SK-N-SH (cell line): Measurements from ENCODE around the gene PRKCG. TPM values are rescaled to one million over a fixed set of nuclear protein-coding genes. Genes with fewer than 3 reads are reported as not detected.

Experiments used
- CTCF ChIA-PET: fragments of 300-600, 350-600 bp; formaldehyde crosslinking; extraction: SDS; loops from one replicate; lab custom pipeline; 2021; lab: Yijun Ruan, JAX
- POLR2A ChIA-PET: fragments of 350-600 bp; sonication (Branson Sonifier 250); formaldehyde crosslinking; extraction: SDS; loops from one replicate; lab custom pipeline; 2020; ENCODE audit warnings: antibody characterized with exemption, inconsistent platforms; lab: Yijun Ruan, JAX
- DNase-seq: peaks from one replicate; pipeline ENCODE4 v3.0.0; 2012
- H2AFZ ChIP-seq: fragments of 200-600 bp; sonication (generic); 2 replicates; pipeline ENCODE4 v1.8.1; 2016; ENCODE audit warnings: antibody characterized with exemption, mild to moderate bottlenecking, low read depth
- H3F3A ChIP-seq: fragments of 200-600 bp; sonication (generic); replicated peaks from 2 replicates; pipeline ENCODE3; 2016; ENCODE audit warnings: antibody characterized with exemption, mild to moderate bottlenecking; ENCODE audit not compliant: insufficient read depth
- H3K27ac ChIP-seq, 2 experiments: fragments of 200-500 bp in 1 of 2; fragments of 200-600 bp in 1 of 2; sonication (Bioruptor generic) in 1 of 2; sonication (generic), shearing (Covaris generic) in 1 of 2; 2 replicates each; pipeline versions ENCODE4 v1.5.1 to v1.6.1; 2014 to 2016; ENCODE audit warnings: low read depth in 2 of 2, inconsistent platforms in 1 of 2, low read length in 1 of 2, mild to moderate bottlenecking in 1 of 2, mixed read lengths in 1 of 2
- H3K27me3 ChIP-seq: fragments of 200-600 bp; sonication (generic), shearing (Covaris generic); 2 replicates; pipeline ENCODE4 v1.6.1; 2016; ENCODE audit warnings: mixed run types; ENCODE audit not compliant: insufficient read depth
- H3K36me3 ChIP-seq, 2 experiments: fragments of 200-500 bp in 1 of 2; fragments of 200-600 bp in 1 of 2; sonication (Bioruptor generic) in 1 of 2; sonication (generic) in 1 of 2; replicated peaks in 1 of 2; 2 replicates each; pipeline versions ENCODE3 to v1.5.1; 2014 to 2016; ENCODE audit warnings: low read length in 1 of 2, mild to moderate bottlenecking in 1 of 2; ENCODE audit not compliant: insufficient read depth in 2 of 2, control insufficient read depth in 1 of 2
- H3K4me1 ChIP-seq, 2 experiments: fragments of 200-500 bp in 1 of 2; fragments of 200-600 bp in 1 of 2; sonication (Bioruptor generic) in 1 of 2; sonication (generic), shearing (Covaris generic) in 1 of 2; 2 replicates each; pipeline versions ENCODE4 v1.5.1 to v1.6.1; 2014 to 2016; ENCODE audit warnings: low read depth in 1 of 2, low read length in 1 of 2, mixed run types in 1 of 2; ENCODE audit not compliant: insufficient read depth in 2 of 2, control insufficient read depth in 1 of 2
- H3K4me2 ChIP-seq: fragments of 200-600 bp; sonication (generic), shearing (Covaris generic); 2 replicates; pipeline ENCODE4 v1.6.1; 2017; ENCODE audit warnings: mixed run types
- H3K4me3 ChIP-seq, 2 experiments: fragments of 200-500 bp in 1 of 2; fragments of 200-600 bp in 1 of 2; sonication (Bioruptor generic) in 1 of 2; sonication (generic), shearing (Covaris generic) in 1 of 2; 2 replicates each; pipeline versions ENCODE4 v1.5.1 to v1.8.1; 2014 to 2016; ENCODE audit warnings: low read depth in 2 of 2, inconsistent platforms in 1 of 2, low read length in 1 of 2, mild to moderate bottlenecking in 1 of 2, mixed read lengths in 1 of 2, moderate library complexity in 1 of 2
- H3K79me2 ChIP-seq: fragments of 200-600 bp; sonication (generic); 2 replicates; pipeline ENCODE4 v1.8.1; 2017; ENCODE audit warnings: mild to moderate bottlenecking; ENCODE audit not compliant: insufficient read depth
- H3K9ac ChIP-seq: fragments of 200-600 bp; sonication (generic); 2 replicates; pipeline ENCODE4 v1.6.1; 2017; ENCODE audit warnings: mixed run types
- H3K9me2 ChIP-seq: fragments of 200-600 bp; sonication (generic); 2 replicates; pipeline ENCODE4 v1.6.1; 2017; ENCODE audit warnings: mixed run types
- H3K9me3 ChIP-seq: fragments of 200-600 bp; sonication (generic); 2 replicates; pipeline ENCODE4 v1.6.1; 2017; ENCODE audit warnings: mixed run types, mild to moderate bottlenecking, moderate library complexity
- H4K20me1 ChIP-seq: fragments of 200-600 bp; sonication (generic); 2 replicates; pipeline ENCODE4 v1.6.1; 2017; ENCODE audit warnings: mild to moderate bottlenecking, mixed run types; ENCODE audit not compliant: insufficient read depth
- FOSL2 ChIP-seq: IDR thresholded peaks from 2 replicates; pipeline ENCODE4 v1.4.0; 2012; ENCODE audit warnings: low read depth, mild to moderate bottlenecking, moderate library complexity, borderline replicate concordance
- GABPA ChIP-seq: IDR thresholded peaks from 2 replicates; pipeline ENCODE4 v1.4.0; 2012; ENCODE audit warnings: low read depth, mild to moderate bottlenecking
- MEF2A ChIP-seq: IDR thresholded peaks from 2 replicates; pipeline ENCODE4 v1.4.0; 2012; ENCODE audit warnings: low read depth, borderline replicate concordance
- NRF1 ChIP-seq: IDR thresholded peaks from 2 replicates; pipeline ENCODE4 v1.6.1; 2012; ENCODE audit warnings: low read depth, mild to moderate bottlenecking, low read length
- POLR2AphosphoS5 ChIP-seq: IDR thresholded peaks from 2 replicates; pipeline ENCODE4 v1.6.1; 2012; ENCODE audit warnings: low read depth, low read length
- RCOR1 ChIP-seq: fragments of 150-350 bp; IDR thresholded peaks from 2 replicates; pipeline ENCODE4 v1.6.1; 2017; ENCODE audit warnings: antibody characterized with exemption, low read length
- SIN3A ChIP-seq: IDR thresholded peaks from 2 replicates; pipeline ENCODE4 v1.6.1; 2012; ENCODE audit warnings: low read depth, mild to moderate bottlenecking, low read length, moderate library complexity, borderline replicate concordance
- TAF1 ChIP-seq: IDR thresholded peaks from 2 replicates; pipeline ENCODE4 v1.6.1; 2012; ENCODE audit warnings: low read depth, mild to moderate bottlenecking, low read length, moderate library complexity, borderline replicate concordance
- TEAD4 ChIP-seq: IDR thresholded peaks from 2 replicates; pipeline ENCODE4 v1.4.0; 2012; ENCODE audit warnings: mild to moderate bottlenecking, borderline replicate concordance; ENCODE audit not compliant: insufficient read depth
- YY1 ChIP-seq: IDR thresholded peaks from 2 replicates; pipeline ENCODE4 v1.4.0; 2012; ENCODE audit warnings: low read depth, mild to moderate bottlenecking
- WGBS: methylation state at CpG from one replicate; pipeline ENCODE4 v1.1.6; 2017; ENCODE audit warnings: low lambda C conversion rate; 5-methylcytosine and 5-hydroxymethylcytosine counted together
- polyA plus RNA-seq, 3 experiments: library from polyadenylated mRNA; depleted of rRNA; stranded (reverse); fragments of >200 nt; gene quantifications; 2 replicates each; pipeline ENCODE4 v1.2.3, GENCODE V29; 2012
- TF ChIP-seq, protein P1 (sequence below): fragments of 150-350 bp; IDR thresholded peaks from 2 replicates; pipeline ENCODE4 v1.6.1; 2017; ENCODE audit warnings: antibody characterized with exemption, low read length, low read depth, borderline replicate concordance
- TF ChIP-seq, protein P2 (sequence below): IDR thresholded peaks from 2 replicates; pipeline ENCODE4 v1.6.1; 2012; ENCODE audit warnings: mild to moderate bottlenecking, low read depth, low read length, moderate library complexity
- TF ChIP-seq, protein P3 (sequence below): fragments of 150-350 bp; IDR thresholded peaks from 2 replicates; pipeline ENCODE4 v1.6.1; 2016; ENCODE audit warnings: mild to moderate bottlenecking, low read depth, low read length
- TF ChIP-seq, protein P4 (sequence below): IDR thresholded peaks from 2 replicates; pipeline ENCODE4; 2012

The PRKCG gene
- polyA plus RNA-seq, 1 of the 3 experiments (the other 2 are of a cell fraction), result 0.08 TPM

DNA sequence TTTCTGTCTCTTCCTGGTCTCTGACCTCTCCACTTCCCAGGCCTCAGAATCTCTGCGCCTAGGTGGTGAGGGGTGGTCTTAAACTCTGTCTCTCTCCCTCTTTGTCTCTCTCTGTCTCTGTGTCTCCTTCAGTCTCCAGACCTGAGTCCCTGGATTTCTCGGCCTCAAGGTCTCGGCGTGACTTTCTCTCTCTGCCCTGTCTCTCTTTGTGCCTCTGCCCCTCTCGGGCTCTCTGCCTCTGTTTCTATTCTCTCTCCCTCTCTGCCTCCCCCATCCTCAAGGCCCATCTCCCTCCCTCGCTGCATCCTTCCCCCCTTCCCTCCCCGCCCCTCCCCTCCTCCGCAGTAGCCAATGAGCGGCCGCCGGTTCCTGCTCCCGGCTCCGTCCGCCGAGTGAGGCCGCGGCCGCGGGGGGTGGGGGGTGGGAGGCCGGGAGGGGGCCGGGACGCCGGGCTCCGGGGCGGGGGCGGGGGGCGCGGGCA, 27.0 kb downstream of the PRKCG start, which contains the start of gene CACNG7:
Gene CACNG7, plus strand, starts transcription at position 344 of the 481 bp plus-strand sequence. CDS start 3,554 bp downstream, outside the sequence.
- under 1% methylated on average over 23 of the region's 28 CpGs for WGBS
- H4K20me1 ChIP-seq, result peaks cover 22% of the 10 kb centered on the region
- peaks cover 7% of the 10 kb centered on the region for H3F3A ChIP-seq
- DNase-seq, result peak; percentile 94
- ChIA-PET POLR2A (no interaction called here), CTCF (interaction anchor here (0.6 to 3.2 kb wide), 3 partner anchors 25 to 121 kb away, joined by 3 to 47 read pairs (median 11); no protein-coding TSS in a partner anchor)
- peak within 1 kb of the TSS; percentile 82 to 98 for H3K4me3 ChIP-seq
- TF ChIP-seq MEF2A (no peak), POLR2AphosphoS5 (0 out of 2 replicates have a peak, but pooled peaks have one; percentile 16)
- TF ChIP-seq, protein P1, sequence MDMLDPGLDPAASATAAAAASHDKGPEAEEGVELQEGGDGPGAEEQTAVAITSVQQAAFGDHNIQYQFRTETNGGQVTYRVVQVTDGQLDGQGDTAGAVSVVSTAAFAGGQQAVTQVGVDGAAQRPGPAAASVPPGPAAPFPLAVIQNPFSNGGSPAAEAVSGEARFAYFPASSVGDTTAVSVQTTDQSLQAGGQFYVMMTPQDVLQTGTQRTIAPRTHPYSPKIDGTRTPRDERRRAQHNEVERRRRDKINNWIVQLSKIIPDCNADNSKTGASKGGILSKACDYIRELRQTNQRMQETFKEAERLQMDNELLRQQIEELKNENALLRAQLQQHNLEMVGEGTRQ, result no peak
- peak within 1 kb of the TSS; percentile 96 for H3K4me2 ChIP-seq
- H2AFZ ChIP-seq, result peak within 1 kb of the TSS; percentile 83
- H3K9ac ChIP-seq, result peak within 1 kb of the TSS; percentile 67
- H3K9me2 ChIP-seq, result no peaks in the 10 kb centered on the region
- H3K27ac ChIP-seq, result peak within 1 kb of the TSS; percentile 29 to 77; a peak in 3 of 4 replicates
- H3K36me3 ChIP-seq, result peaks cover 0 to 3% of the 10 kb centered on the region in 2 experiments
- peaks cover 19% of the 10 kb centered on the region for H3K27me3 ChIP-seq
- no peaks in the 10 kb centered on the region for H3K9me3 ChIP-seq
- H3K79me2 ChIP-seq, result peaks cover 16% of the 10 kb centered on the region
- H3K4me1 ChIP-seq, result peaks cover 0 to 20% of the 10 kb centered on the region in 2 experiments; a peak in 1 of 4 replicates

DNA sequence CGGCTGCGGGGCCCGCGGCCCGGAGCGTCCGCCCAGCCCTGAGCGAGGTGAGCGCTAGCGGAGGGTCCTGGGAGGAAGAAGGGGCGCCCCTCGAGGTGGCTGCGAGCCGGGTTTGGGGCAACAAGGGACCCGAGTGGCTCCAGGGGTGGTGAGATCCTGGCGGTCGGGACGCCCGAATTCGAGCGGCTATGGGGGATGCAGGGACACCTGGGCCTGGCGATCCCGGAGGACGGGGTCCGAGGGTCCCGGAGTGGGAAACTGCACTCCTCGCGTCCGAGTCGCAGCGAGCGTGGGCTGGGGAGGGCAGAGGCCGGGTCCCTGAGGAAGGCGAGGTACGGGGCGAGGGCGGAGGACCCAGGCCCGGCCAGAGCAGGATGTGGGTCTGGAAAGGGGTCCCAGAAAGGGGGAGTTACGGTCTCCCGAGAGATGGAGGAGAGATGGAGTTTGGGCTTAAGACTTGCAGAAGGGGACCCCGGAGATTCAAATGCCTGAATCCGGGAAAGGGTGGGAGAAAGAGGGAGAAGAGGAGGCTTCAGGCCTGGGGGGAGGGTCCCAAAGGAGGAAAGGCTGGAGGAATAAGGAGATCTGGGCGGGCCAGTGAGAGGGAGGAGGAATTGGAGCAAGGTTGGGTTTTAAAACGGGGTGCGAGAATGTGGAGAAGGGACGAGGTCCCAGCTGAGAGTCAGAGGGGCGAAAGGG, 27.6 kb downstream of the PRKCG start:
- WGBS, result 5% methylated on average over 24 of the region's 47 CpGs
- Histone ChIP-seq H3K4me3 (peak overlapping the region; percentile 82 to 98), H3K4me1 (peaks cover 0 to 20% of the 10 kb centered on the region in 2 experiments; a peak in 1 of 4 replicates), H3K9me3 (no peaks in the 10 kb centered on the region), H3K4me2 (peak overlapping the region; percentile 91), H4K20me1 (peaks cover 22% of the 10 kb centered on the region), H3K9me2 (no peaks in the 10 kb centered on the region), H3K9ac (peak overlapping the region; percentile 67), H3K27me3 (peaks cover 13% of the 10 kb centered on the region), H2AFZ (peak overlapping the region; percentile 72; the same call in 1 of the 2 replicates), H3F3A (peaks cover 7% of the 10 kb centered on the region), H3K79me2 (peaks cover 16% of the 10 kb centered on the region), H3K27ac (peak overlapping the region; percentile 15 to 62; a peak in 2 of 4 replicates), H3K36me3 (peaks cover 0 to 3% of the 10 kb centered on the region in 2 experiments)
- DNase-seq, result no peak
- TF ChIP-seq SIN3A, result no peak
- TF ChIP-seq, protein P2, sequence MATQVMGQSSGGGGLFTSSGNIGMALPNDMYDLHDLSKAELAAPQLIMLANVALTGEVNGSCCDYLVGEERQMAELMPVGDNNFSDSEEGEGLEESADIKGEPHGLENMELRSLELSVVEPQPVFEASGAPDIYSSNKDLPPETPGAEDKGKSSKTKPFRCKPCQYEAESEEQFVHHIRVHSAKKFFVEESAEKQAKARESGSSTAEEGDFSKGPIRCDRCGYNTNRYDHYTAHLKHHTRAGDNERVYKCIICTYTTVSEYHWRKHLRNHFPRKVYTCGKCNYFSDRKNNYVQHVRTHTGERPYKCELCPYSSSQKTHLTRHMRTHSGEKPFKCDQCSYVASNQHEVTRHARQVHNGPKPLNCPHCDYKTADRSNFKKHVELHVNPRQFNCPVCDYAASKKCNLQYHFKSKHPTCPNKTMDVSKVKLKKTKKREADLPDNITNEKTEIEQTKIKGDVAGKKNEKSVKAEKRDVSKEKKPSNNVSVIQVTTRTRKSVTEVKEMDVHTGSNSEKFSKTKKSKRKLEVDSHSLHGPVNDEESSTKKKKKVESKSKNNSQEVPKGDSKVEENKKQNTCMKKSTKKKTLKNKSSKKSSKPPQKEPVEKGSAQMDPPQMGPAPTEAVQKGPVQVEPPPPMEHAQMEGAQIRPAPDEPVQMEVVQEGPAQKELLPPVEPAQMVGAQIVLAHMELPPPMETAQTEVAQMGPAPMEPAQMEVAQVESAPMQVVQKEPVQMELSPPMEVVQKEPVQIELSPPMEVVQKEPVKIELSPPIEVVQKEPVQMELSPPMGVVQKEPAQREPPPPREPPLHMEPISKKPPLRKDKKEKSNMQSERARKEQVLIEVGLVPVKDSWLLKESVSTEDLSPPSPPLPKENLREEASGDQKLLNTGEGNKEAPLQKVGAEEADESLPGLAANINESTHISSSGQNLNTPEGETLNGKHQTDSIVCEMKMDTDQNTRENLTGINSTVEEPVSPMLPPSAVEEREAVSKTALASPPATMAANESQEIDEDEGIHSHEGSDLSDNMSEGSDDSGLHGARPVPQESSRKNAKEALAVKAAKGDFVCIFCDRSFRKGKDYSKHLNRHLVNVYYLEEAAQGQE, result no peak
- TF ChIP-seq, protein P3, sequence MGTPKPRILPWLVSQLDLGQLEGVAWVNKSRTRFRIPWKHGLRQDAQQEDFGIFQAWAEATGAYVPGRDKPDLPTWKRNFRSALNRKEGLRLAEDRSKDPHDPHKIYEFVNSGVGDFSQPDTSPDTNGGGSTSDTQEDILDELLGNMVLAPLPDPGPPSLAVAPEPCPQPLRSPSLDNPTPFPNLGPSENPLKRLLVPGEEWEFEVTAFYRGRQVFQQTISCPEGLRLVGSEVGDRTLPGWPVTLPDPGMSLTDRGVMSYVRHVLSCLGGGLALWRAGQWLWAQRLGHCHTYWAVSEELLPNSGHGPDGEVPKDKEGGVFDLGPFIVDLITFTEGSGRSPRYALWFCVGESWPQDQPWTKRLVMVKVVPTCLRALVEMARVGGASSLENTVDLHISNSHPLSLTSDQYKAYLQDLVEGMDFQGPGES, result no peak
- TF ChIP-seq NRF1, result no peak
- no peak for TF ChIP-seq GABPA
- TF ChIP-seq RCOR1, result no peak
- TF ChIP-seq, protein P4, sequence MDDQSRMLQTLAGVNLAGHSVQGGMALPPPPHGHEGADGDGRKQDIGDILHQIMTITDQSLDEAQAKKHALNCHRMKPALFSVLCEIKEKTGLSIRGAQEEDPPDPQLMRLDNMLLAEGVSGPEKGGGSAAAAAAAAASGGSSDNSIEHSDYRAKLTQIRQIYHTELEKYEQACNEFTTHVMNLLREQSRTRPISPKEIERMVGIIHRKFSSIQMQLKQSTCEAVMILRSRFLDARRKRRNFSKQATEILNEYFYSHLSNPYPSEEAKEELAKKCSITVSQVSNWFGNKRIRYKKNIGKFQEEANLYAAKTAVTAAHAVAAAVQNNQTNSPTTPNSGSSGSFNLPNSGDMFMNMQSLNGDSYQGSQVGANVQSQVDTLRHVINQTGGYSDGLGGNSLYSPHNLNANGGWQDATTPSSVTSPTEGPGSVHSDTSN, result no peak
- no peak for TF ChIP-seq TEAD4
- no peak for TF ChIP-seq MEF2A
- no peak for TF ChIP-seq POLR2AphosphoS5
- TF ChIP-seq YY1, result no peak
- no peak for TF ChIP-seq FOSL2
- TF ChIP-seq TAF1, result no peak
- CTCF ChIA-PET, result interaction anchor here (0.6 kb wide), 1 partner anchor 117 kb away, joined by 3 read pairs; no protein-coding TSS in a partner anchor
- POLR2A ChIA-PET, result no interaction called here
